C4-2B (cell line): ENCODE results near the gene CPSF4L.

ENCODE experiments used
- H3K27ac ChIP-seq: fragments of 450-650 bp; 2 replicates; pipeline ENCODE4 v1.5.1; 2017
- ZFX ChIP-seq: fragments of 450-650 bp; IDR thresholded peaks from 2 replicates; pipeline ENCODE4 v1.6.1; 2017
- TF ChIP-seq, protein P1 (sequence below): fragments of 450-650 bp; conservative IDR thresholded peaks from 2 replicates; pipeline ENCODE4 v1.5.1; 2017; ENCODE audit warnings: mild to moderate bottlenecking

Gene CPSF4L

DNA sequence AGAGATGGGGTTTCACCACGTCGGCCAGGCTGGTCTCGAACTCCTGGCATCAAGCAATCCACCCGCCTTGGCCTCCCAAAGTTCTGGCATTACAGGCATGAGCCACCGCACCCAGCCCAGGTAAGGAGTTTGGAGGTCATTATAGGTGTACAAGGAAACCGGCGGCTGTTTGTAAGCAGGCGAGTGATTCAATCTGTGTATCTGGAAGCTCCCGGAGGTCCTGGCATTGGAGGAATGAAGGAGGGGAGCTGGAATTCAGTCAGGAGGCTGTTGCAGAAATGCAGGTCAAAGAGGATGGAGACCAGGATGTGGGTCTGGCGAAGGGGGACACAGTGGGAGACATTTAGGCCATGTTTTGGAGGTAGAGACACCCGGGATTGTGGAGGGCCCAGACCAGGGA lies 31.4 kb upstream of the CPSF4L start:
- no peak for TF ChIP-seq ZFX
- TF ChIP-seq, protein P1, sequence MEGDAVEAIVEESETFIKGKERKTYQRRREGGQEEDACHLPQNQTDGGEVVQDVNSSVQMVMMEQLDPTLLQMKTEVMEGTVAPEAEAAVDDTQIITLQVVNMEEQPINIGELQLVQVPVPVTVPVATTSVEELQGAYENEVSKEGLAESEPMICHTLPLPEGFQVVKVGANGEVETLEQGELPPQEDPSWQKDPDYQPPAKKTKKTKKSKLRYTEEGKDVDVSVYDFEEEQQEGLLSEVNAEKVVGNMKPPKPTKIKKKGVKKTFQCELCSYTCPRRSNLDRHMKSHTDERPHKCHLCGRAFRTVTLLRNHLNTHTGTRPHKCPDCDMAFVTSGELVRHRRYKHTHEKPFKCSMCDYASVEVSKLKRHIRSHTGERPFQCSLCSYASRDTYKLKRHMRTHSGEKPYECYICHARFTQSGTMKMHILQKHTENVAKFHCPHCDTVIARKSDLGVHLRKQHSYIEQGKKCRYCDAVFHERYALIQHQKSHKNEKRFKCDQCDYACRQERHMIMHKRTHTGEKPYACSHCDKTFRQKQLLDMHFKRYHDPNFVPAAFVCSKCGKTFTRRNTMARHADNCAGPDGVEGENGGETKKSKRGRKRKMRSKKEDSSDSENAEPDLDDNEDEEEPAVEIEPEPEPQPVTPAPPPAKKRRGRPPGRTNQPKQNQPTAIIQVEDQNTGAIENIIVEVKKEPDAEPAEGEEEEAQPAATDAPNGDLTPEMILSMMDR, result no peak
- no peak overlapping the region for H3K27ac ChIP-seq

DNA sequence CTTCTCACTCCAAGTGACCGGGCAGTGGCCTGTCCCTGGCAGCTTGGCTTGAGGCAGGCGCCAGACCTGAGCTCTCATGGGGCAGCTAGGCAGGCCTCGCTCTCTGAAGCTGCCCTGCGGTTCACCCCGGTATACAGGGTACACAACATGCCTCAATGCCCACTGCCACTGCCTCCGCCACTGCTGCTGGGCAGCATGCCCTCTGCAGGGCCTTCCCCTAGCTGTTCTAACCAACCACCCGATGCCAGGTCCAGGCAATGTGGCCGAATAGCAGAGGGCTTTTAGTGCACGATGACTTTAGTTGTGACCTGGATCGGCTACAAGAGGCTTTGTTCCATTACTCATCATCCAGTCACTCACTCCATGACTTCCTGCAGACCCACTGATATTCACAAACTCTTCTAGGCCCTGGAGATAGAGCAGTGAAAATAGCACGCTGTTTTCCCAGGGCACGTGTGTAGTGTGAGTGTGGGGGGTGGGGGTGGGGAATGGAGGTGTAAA lies 30.4 kb upstream of the CPSF4L start:
- peak overlapping the region; percentile 84 for H3K27ac ChIP-seq
- TF ChIP-seq, protein P1, result no peak
- no peak for TF ChIP-seq ZFX

GRCh38 chr17:73291260-73291801 lies 29.7 kb upstream of the CPSF4L start:
- H3K27ac ChIP-seq, result peak overlapping the region; percentile 84
- TF ChIP-seq, protein P1, result no peak
- TF ChIP-seq ZFX, result no peak

GRCh38 chr17:73290399-73291259 lies 28.9 kb upstream of the CPSF4L start:
- no peak for TF ChIP-seq ZFX
- TF ChIP-seq, protein P1, result no peak
- H3K27ac ChIP-seq, result peak overlapping the region; percentile 84

DNA sequence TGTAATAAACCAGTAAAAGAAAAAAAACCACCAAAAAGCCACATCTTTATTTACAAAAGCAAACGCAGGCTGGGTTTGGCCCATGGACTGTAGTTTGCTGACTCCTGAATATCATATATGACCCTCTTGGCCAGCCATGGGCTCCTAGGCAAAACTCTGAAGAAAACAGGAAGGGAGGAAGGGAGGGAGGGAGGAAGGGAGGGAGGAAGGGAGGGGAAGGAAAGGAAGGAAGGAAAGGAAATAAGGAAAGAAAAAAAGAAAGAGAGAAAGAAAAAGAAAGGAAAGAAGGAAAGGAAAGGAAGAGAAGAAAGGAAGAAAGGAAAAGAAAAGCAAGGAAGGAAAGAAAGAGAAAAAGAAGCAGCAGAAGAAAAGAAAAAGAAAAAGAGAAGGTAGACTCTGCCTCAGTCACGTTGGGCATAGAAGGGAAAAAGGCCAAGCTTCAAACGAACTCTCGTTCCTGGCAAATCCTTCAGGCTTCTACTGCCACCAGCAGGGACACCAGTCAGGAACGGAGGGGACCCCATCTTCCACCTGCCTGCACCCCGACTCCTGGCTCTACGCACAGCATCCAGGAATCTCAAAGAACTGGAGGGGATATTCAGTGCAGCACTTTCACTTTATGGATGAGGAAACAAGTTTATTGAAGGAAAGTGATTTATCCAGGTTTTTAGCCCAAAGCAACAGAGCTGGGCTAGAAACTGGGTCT lies 28.0 kb upstream of the CPSF4L start:
- H3K27ac ChIP-seq, result peak overlapping the region; percentile 84
- TF ChIP-seq, protein P1, result no peak
- TF ChIP-seq ZFX, result no peak

DNA sequence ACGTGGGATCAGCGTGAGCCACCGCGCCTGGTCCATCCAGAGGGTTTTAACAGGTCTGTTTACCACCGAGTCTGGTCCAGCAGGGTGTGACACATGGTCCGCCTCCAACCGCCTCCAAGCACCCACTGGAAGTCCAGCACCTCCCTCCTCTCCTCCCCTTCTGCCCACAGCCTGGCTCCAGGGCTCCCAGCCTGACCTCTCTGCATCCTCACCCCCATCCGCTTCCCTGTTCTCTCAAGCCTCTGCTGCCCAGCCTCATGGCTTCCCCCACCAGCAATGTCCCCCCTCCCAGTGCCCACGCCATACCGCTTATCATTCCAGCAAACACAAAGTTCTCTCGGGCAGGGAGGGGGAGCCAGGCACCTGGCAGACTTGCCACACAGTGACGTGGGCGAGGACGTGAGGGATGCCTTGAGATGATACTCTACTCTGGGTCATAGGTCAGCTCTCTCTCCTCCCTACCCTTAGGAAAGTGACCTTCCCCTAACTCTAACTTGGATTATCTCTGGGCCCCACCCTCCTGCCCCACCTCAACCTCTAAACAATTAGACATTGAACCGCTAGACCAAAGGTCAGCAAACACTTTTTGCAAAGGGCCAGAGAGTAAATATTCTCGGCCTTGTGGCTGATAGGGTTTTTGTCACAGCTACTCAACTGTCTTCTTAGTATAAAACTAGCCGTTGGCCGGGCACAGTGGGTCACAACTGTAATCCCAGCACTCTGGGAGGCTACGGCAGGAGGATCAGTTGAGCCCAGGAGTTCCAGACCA lies 27.0 kb upstream of the CPSF4L start:
- peak overlapping the region; percentile 84 for H3K27ac ChIP-seq
- TF ChIP-seq, protein P1, result no peak
- no peak for TF ChIP-seq ZFX
